Measurements from ENCODE around the gene EPHB1.

The EPHB1 gene

DNA sequence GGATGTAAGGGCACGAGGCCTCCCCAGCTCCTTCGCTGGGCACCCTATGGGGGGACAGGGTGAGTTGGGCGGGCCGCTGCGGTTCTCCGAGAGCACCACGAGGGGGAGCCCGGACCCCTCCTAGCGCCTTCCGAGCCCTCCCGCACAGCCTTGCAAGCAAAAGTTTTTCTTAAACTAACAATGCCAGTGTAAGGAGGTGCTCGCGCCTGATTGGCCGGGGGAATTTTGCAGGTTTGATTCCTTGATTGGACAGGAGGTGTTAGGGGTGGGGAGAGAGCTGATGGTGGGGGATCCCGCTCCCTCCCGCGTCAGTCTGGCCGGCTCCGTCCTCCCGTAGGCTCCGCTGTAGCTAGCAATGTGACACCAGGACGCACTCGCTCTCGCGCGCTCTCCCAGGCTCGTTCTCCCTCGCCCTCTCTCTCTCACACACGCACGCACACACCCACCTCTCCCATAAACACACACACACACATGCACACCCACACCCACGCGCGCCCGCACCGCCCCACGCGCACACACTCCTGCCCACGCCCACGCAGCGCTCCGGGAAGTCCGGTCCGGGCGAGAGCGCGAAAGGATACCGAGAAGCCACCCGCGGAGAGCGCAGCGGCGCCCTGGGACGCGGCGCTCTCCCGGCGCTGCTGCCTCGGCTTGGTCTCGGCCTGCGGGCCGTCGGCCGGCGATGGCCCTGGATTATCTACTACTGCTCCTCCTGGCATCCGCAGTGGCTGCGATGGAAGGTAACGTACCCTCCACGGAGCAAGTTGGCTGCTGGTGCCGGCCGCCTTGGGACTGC lies at the start of gene EPHB1:
Gene EPHB1, plus strand, starts transcription at position 311 of the 796 bp plus-strand sequence.
- DNase-seq = no peak

DNA sequence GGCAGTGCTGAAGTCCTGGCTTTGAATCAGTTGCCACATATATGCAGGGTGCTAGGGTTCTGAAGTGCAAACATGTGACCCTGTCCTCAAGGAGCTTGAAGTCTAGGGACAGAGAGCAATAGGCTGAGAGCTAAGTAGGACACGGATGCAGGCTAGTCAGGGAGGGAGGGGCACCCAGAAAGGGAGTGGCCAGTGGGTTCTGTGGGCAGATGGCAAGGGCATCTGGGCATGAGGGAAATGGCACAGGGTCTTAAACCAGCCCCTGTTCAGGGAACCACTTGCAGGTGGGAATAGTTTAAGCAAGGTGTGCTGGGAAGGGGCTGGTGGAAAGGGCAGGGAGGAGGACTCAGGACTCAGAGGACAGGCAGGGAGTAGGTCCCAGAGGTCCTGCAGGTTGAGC lies 46.4 kb upstream of the EPHB1 start:
- DNase-seq = no peak

DNA sequence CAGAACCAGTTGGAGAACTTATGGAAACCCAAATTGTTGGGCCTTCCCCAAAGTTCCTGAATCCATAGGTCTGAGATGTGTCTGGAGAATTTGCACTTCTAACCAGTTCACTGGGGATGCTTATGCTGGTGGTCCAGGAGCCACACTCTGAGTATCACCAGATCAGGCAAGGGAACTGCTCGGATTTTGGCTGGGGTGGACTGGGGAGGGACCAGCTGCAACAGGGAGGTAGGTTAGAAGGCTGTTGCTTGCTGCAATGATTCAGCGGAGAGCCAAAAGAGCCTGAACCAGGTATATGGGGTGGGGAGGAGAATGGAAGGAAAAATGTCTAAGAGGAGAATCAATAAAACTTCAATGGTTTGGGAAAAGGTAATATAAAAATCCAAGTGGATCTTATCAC lies 45.9 kb upstream of the EPHB1 start:
- DNase-seq = no peak

DNA sequence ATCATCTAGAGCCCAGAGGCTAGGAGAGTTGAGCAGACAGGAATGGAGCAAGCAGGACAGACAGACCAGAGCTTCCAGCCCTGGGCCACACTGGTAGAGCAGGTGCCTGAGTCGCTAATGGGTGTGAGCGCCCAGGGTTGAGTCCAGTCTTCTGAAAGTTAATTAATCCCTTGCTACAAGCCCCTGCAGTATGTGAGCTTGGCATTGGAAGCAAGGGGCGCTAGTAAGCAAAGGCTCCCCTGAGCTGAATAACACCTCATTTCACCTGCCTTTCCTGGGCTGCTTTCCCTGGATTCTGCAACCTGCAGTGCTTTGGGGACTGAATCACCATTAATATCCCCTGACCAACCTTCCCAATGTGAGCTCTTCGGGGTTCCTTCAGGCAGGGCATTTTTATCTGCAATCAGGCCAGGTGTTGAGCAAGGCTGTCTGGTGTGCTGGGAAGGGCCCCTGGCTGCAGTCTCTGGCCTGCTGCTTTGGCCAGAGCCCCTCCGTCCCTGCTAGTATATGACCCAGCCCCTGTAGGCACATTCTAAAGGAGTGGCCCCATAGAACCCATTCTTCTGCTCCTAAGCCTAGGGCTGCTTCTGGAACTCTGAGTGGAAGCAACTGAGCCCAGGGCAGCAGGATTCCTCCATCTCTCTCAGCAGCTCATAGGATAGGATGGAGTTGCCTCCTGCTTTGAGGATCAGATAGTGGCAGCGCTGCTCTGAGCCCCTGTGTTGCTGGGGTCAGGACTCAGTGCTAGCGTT lies 45.1 kb upstream of the EPHB1 start:
- no peak for DNase-seq

DNA sequence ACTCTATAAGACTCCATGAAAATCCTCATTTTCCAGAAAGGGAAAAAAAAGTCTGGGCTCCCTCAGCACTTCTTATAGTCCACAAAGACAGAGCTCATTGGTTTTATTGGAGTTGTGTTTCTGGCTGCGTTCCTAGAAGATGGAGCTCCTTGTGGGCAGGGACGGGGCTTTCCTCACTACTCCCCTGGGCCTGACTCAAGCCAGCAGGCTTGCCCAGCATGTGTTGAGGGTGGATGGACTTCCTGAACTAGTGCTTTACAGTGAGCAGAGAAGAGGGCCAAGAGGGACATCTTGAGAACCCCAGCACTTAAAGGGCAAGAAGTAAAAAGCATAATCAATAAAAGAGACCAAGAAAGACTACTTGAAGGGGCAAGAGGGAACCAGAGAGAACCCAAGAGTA lies 43.2 kb upstream of the EPHB1 start:
- no peak for DNase-seq

DNA sequence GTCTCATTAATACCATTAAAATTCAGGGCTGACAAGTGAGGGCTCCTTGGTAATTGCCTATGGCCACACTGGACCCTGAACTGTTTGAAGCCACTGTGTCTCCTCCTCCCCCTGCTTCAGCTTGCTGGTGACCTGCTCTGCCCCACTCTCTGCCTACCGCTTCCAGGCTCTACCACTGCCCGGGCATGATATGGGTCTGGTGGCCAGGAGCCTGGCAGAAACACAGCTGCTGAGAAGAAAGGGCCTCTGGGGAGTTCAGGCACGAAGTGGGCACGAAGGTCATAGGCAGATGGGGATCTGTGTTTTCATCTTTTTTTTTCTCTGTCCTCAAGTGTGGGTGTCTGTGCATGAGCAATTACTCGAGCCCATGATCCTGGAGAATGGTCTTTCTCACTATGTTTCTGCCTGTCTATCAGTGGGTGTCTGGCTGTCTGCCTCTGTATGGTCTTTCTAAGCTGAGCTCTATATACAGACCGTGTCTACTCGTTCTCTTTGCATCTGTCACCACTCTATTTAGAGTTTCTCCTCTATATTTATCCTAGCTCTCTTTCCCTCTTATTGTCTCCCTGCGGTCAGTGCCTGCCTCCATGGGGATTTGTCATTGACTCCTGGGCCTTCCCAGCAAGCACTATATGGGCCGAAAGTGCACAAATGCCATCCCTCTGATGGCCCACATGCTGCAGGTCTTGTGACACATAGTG lies 42.1 kb upstream of the EPHB1 start:
- no peak for DNase-seq

DNA sequence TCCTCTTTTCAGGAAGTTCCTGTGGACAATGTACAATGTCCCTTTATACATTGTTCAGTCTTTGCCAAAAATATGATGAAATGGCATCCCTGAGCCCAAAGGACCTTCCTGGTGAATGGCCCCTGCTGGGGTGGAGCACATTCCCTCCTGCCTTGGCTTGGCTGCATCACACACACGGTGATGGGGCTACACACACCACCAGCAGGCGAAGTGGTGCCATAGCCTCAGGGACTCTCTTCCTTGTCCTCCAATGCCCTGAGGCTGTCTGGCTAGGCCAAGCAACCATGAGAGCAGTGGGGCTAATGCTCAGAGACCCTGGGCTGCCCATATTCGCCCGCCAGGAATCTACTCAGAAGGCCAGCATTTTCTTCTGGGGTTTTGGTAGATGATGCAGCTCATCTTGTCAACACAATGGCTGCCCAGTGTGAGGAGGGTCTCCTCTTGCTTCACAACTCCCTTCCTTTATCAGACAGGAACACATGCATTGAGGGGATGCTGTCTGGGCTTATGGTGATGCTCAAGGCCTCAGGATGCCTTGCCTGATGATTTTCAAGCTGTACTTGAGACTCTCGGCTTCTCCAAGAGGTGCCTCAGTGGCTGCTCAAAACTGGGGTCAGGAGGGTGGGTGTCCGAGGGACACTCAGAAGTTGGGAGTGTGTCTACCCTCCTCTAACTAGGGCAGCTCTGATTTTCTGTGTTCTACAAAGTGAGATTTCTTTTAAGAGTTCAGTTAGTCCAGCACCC lies 40.9 kb upstream of the EPHB1 start:
- DNase-seq = no peak

DNA sequence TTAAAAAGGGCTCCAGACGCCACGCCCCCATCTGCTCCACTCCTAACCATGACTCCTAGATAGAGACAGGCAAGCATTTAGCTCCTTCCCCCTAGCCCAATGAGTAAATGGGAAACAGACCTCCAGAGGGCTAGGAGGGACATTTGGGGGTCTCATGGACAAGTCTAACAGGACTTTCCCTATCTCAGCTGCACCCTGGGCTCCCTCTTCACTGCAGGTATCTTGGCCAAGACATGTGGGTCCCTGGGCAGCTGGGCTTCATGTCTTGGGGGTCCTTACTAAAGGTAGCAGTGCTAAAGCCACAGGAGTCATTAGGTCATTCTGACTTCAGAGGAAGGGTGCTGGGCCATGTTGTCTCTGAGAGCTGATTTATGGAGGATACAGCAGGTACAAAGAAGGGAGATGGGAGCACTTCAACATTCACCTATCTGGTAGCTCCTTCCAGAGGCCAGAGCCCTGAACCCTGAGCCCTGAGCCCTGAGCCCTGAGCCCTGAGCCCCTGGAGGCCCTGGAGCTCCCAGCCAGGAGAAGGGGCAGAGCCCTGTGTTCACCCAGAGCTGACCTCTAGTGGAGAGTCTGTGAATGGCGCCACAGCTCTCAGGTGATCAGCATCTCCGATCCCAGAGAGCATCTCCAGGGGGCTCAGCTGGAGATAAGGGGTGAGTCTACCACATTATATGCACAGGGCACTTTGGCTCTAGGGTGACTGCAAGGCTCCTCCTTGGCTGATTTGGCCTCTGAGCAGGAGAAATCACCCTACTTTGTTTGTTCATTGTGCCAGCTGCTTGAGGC lies 40.1 kb upstream of the EPHB1 start:
- DNase-seq = no peak

DNA sequence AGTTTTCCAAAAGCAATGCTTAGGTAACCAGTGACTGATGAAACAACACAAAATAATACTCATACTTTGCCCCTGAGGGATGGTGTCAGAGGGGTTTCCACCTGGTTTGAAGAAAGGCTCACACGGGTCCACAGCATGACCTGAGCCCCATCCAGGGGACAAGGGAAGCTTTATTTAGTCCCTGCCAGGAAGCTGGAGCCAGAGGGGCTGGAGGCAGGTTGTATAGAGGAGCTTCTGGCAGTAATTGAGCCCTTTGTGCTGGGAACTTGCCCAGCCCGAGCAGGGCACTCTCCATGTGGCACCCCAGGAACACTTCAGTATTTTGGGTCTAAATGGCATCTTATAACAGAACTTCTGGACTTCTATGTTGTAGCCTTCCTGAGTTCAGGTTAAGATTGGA lies 39.2 kb upstream of the EPHB1 start:
- DNase-seq = no peak

DNA sequence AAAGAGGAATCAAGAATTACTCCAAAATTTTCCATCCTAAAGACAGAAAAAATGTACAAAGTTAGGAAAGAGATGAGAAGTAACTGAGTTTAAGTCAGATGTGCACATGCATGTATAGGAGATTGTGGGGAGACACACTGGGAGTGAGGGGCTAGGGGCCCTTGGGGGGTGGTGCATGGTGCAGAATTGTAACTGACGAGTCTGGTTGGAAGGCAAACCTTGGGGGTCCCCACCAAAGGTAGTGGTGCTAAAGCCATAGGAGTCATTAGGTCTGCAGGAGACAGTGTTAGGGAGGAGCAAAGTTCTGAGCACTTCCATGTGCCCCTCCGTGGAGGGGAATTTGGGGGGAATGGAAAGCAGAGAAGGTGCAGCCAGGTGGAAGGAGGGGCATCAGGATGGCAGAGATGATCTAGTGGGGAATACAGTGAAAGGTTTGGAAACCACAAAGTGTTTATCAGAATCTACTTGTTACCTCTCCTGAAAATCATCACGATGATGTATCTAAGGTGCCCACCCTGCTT lies 37.5 kb upstream of the EPHB1 start:
- DNase-seq = no peak

DNA sequence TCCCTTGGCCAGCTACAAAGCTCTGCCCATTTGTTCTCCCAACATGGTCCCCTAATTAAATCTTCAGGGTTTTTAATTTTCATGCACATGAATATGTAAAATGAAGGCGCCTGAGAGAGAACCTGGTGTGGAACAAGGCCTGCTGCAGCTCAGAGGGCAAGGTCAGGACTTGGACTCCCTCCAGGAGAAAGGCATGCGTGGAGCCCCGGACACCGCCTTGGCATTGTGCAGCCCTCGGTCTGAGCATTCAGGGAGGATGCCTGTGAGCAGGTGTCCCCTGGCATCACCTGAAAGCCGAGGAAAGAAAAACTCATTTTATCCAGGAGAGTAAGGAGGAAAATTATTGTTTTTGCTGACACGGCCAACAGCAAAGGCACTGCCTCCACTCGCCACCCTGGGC lies 33.8 kb upstream of the EPHB1 start:
- no peak for DNase-seq

DNA sequence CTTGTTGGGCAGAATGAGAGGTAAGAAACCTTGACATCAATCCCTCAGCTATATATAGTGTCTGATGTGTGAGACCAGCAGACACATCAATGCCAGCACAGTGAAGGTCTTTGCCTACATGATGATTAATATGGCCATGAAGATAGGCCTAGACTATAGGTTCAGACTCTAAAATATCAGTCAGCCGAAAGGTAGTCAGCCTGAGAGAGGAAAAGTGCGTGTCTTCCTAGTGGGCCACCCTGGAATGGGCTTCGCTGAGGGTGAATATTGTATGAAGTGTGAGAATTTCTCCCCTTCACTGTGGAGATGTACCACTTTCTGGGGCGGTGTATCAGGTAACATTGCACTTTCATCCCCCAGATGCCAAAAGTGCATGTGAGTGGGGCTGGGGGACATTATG lies 33.0 kb upstream of the EPHB1 start:
- no peak for DNase-seq

DNA sequence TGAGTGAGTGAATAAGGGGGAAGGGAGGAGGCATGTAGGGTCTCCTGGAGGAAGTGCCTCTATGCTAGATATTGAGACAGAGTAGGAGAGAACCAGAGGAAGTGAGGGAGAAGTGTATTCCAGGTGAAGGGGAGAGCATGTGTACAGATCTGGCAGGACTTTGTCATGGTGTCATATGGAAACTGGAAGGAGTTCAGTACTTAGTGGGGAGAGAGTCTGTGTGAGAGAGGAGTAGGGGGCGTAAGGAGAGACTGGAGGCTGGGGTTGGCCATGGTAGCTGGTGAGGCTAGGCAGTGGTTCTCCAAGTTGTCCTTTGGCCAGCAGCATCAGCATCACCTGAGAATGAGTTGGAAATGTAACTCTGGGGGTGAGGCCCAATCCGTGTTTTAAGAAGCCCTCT lies 29.6 kb upstream of the EPHB1 start:
- DNase-seq = no peak

DNA sequence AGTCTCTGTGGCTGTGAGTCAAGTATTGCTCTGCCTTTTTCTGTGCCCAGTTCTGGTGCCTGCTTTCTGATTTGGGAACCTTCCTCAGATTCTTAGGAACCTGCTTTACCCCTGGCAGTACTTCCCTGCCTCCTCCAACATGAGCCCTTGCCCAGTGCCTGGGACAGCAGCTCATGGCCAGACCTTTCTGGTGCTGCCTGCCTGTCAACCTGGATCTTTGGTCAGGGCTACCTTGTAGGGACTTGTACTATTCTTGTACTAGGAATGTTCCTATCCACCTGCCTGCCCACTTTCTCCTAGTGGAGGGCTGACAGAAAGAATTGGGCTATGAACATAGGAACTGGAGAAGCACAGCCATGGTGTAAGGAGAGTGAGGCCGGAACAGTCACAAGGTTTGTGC lies 28.8 kb upstream of the EPHB1 start:
- DNase-seq = no peak

DNA sequence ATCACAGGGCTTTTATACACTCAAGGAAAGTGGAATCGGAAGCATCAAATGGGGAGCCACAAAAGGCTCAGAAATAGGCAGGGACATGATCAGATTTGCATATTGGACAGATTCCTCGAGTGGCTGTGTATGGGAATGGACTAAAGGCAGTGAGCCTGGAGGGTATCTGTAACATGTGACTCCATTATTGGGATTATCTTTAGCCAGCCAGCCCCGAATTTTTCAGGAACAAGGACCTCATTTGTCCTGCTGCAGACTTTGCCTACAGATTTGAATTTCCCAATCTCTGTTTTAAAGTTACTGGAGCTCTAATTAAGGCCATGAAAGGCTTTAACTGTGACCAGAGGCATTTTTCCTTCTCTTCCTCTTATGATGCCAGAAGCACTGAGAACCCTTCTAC lies 26.9 kb upstream of the EPHB1 start:
- no peak for DNase-seq

DNA sequence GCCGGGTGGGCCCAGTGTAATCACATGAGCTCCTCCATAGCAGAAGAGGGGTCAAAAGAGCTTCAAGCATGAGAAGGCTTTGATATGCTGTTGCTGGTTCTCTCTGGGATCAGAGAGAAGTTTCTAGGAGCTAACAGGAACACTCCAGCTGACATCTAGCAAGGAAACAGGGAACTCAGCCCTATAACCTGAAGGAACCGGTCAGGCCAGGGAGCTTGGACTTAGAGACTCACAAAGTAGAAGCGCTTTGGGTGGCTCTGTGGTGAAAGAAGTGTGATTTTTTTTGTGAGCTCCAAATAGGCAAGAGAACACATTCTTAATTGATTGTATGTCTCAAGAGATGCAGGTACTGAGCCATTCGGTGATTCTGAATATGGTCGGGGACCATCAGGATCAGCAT lies 26.2 kb upstream of the EPHB1 start:
- no peak for DNase-seq

DNA sequence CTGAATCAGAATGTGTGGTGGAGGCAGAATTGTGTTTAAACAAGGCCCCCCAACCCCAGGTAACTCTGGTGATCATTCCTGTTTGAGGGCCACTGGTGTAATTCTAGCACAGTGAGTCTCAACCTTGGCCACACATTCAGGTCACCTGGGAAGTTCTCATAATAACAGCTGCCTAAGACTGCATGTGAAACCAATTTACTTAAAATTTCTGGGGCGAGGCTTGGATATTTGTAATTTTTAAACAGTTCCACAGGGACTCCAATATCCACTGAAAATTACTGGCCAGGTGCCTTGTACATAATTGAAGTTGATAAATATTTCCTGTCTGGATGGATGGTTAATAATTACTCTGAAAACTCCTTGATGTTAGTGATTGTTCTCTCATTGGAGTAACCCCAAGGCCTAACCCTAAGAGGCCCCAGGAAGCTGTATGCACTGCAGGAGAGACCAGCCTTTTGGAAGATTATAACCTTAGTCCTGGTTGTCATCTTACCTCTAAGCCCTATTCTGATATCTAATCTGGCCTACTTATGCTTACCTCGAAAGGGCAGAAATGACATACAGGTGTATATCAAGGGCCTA lies 25.7 kb upstream of the EPHB1 start:
- DNase-seq = no peak

DNA sequence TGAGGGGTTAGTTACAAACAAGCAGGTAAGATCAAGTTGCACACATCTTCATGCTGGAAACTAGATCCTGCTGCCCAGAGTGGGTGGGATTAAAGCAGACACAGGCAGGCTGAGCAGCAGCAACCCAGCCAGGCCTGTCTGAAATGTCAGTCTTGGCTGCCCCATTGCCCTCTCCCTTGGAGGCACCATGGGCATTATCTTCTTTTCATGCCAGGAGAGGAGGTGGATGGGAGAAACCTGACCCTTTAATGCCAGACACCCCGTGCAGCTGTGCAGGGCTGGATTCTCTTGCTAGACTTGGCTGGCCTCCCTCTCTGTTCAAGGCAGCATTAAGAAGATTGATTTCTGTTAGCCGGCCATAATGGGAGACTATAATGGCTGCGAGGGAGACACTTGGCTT lies 23.0 kb upstream of the EPHB1 start:
- no peak for DNase-seq

DNA sequence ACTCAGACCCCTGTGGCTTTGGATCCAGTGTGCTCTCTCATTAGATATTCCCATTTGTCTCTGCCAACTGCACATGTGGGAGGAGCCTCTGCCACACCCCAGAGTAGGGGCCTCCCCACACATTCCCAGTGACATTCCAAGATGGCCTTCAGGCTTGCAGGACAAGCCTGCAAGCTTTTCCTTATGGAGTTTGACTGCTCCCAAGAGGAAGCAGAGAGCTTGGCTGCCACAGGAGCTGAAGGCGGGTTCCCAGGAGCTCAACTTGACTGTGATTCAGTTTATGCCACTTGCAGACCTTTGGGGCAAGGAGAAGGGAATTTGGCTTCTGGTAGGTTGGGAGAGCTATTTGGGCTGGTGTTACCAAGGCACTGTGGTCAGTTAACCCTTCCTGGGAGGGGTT lies 22.5 kb upstream of the EPHB1 start:
- DNase-seq = no peak

DNA sequence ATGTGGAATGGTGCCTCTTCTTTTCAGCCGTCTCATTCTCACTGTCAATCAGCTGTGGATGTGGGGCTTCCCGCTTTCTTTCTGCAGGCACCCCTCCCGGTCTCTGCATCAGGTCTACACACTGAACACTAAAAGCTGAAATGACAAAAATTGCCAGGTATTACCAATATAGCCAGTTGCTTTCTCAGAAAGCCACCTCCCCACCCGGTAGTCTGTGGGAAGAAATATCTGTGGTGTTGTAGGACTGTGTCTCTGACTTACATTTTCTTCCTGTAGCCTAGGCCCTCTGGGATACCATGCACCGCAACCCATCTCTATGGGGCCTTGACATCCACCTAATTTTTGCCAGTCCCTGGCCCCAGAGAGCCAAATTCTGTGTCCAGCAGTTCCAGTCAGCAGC lies 19.2 kb upstream of the EPHB1 start:
- no peak for DNase-seq

DNA sequence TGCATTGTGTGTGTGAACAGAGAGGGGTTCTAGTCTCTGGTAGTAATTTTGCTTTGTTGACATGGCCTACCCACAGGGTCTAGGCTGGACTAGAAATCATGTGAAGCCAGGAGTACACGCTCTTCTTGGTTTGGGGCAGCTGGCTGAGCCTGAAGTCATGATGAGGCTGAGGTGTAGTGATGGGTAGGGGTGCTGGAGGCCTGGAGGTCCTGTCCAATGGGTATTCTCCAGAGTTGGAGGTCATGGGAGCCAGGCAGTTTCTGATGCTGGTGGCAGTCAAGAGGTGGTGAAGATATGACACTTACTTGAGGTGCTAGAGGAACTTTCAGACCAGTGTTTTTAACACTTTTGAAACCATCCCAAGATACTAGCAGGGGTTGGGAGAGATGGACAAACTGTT lies 18.5 kb upstream of the EPHB1 start:
- no peak for DNase-seq

DNA sequence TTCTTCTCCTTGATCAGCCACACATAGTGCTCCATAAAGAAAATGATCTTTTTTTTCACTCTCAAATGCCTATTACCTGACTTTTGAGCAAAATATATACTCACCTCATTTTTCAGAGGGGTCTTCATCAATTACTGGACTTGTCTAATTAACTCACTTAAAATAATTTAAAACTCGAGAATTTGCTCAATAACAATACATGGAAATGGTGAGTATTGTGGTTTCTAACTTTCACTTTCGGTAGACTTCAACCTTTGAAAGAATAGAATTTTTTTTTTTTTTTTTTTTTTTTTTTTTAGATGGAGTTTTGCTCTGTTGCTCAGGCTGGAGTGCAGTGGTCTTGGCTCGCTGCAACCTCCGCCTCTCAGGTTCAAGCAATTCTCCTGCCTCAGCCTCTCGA lies 17.7 kb upstream of the EPHB1 start:
- DNase-seq = no peak

All from GF-D8 (cell line).